AML-193 (cell line): ENCODE results near the gene ANAPC4.

Experiments used
- DNase-seq, 2 experiments: peaks; one replicate each; lab custom pipeline; 2025; lab: John Stamatoyannopoulos, UW

ANAPC4 gene

DNA sequence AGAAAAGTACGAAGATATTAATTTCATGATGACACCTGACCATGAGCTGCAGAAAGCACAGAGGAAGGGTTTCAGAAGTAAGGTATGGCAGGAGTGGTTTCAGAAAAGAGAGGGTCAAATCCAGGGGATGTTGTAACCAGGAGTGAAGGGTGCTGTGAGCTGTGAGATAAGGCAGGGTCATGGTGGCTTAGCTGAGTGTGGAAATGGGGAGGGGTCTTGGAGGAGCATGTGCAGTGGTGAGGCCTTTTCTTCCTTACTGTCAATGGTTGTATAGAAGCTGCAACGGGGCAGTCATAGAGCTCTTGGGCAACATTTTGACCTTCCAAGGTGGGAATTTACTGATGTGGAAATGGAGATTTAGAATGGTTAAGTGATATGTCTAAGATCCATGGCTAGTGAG is 2.5 kb downstream of the ANAPC4 start:
- no peak for DNase-seq

DNA sequence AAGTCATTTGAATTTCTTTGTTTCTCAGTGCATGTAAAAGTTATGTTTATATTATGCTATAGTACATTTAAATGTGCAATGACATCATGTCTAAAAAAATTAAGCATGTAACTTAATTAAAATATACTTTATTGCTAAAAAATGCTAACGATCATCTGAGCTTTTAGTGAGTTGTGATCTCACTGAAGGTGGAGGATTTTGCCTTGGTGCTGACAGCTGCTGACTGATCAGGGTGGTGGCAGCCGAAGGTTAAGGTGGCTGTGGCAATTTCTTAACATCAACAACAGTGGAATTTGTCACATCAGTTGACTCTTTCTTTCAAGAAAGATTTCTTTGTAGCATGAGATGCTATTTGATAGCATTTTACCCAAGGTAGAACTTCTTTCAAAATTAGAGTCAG is 6.6 kb downstream of the ANAPC4 start:
- DNase-seq, result no peak

GRCh38 chr4:25386926-25387325 is 9.9 kb downstream of the ANAPC4 start:
- DNase-seq, result no peak

- DNase-seq, result no peak
Measured at GRCh38 chr4:25397305-25397704, 20.2 kb downstream of the ANAPC4 start.

DNA sequence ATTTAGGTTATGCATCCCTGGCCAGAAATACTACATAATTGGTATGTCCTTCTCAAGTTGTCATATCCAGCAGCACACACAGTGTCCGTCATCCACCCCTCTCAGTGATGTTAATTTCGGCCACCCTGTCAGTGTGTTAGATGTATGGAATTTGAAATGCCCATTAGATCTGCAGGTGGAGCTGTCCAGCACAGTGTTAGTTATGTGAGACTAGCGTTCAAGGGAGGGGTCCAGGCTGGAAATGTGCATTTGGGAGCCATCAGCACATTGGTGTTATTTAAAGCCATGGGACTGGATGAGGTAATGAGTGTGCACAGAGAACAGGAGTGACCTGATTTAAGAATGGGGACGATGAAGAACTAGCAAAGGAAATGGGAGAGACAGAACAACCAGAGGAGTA is 22.4 kb downstream of the ANAPC4 start:
- no peak for DNase-seq

DNA sequence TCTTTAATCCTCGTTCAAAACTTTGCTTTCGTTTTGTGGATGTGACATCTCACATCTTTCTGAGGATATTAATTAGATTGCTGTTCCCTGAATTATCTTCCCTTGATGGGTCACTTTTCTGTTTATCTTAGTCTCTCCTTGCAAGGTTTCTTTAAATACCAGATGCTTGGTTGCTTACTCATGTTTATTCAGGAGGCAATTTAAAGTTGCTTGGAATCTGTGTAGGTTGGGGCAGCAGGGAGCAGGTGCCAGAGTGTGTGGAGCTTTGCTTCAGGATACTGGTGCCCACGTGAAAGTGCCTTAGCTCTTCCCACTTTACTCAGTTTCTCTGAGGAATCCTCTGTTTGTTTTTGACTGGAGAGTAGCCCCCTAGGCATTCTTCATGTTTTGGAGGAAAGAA is 24.0 kb downstream of the ANAPC4 start:
- DNase-seq, result no peak

GRCh38 chr4:25402521-25402920 is 25.5 kb downstream of the ANAPC4 start:
- no peak for DNase-seq

DNA sequence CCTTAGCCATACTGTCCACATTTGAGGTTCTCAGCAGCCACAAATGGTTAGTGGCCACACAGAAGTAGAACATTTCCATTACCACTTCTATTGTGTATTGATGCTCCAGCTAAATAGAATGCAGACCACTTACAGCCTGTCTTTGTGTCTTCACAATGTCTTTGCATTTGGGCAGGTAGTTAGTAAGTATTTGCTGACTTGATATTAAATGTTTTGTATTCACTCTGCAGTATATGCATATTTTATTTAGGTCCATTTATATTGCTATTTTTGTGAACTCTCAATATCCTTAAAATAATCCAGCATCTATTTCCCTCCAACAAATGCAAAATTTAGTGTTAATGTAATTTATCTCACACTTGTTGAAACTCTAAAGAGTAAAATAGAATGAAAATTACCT is 26.6 kb downstream of the ANAPC4 start:
- DNase-seq, result no peak

- DNase-seq, result no peak
Measured at GRCh38 chr4:25405453-25405852, 28.4 kb downstream of the ANAPC4 start.

- DNase-seq, result no peak
Measured at GRCh38 chr4:25406081-25406692, 29.1 kb downstream of the ANAPC4 start.

DNA sequence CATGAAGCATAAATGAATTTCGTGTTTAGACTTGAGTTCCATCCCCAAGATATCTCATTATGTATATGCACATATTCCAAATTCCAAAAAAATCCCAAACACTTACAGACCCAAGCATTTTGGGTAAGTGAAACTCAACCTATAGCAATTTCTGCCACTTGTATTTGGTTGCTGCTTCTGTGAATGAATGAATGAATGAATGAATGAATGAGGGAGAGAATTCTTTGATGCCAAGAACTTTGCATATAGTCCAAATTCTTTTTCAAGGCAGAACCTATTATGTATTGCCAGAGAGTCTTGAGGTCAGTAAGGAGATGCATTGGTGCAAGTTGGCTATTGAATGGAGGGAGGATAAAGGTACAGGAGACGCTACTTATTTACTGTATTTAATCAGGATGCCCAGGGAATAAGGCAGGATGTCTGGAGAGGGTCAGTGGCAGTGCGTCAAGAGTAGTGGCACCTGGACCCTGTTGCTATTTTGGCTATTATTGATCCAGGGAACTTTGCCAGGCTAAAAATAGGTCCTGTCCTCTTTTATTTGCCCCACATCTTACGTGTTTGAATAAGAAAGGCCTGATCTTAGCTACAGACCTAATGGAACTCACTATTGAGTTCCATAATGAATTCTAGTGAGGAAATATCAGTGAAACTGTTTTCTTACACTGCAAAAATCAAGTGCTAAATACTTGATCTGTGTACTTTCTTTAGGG is 33.9 kb downstream of the ANAPC4 start:
- DNase-seq, result no peak

GRCh38 chr4:25413261-25413660 is 36.2 kb downstream of the ANAPC4 start:
- DNase-seq, result no peak

DNA sequence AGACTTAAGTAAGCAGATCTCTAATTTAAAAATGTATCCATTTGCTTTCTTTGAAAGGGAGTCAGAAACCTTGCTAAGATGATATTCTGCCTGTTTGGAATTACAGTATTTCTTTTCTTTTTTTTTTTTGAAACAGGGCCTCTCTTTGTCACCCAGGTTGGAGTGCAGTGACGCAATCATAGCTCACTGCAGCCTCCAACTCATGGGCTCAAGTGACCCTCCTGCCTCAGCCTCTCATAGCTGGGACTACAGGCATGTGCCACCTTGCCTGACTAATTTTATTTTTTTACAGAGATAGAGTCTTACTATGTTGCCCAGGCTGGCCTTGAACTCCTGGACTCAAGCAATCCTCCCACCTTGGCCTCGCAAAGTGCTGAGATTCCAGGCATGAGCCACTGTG is 40.0 kb downstream of the ANAPC4 start:
- no peak for DNase-seq

DNA sequence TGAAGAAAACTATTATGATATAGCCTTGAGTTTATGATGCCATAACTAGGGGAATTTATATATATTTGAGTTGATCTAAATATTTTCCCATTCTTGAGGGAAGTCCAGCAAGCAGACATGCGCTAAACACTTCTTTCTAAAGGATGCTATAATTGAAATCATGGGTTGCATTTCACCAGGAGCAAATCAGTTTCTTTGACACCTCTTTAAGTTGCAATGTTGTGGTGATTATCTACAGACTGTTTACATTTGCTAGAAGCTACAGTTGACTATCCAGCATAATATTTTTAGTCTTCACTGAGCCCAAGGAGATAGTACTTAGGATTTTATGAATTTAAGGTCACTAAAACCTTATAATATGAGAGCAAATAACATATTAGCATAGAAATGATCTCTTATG is 43.9 kb downstream of the ANAPC4 start:
- DNase-seq, result no peak

- no peak for DNase-seq
Measured at GRCh38 chr4:25421816-25422525, 44.9 kb downstream of the ANAPC4 start.

GRCh38 chr4:25423548-25423947 is 46.5 kb downstream of the ANAPC4 start:
- no peak for DNase-seq

- DNase-seq, result no peak
Measured at GRCh38 chr4:25424539-25425228, 47.6 kb downstream of the ANAPC4 start.

DNA sequence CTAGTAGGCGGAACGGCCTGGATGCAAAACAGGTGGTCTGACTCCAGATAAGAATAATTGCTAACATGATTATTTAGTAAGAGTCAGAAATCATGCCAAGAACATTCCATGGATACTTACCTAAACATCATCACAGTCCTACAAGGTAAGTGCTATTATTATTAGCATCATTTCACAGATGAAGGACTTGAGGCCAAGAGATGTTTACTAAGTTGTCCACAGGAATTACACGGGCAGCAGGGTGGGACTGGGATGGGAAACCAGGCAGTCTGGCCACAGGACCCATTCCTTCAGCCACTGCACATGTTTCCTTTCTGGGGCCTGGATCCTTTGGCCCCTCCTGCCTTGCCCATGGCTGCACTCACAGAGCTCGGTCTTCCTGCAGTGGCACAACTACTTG is 48.3 kb downstream of the ANAPC4 start:
- no peak for DNase-seq

- DNase-seq, result no peak
Measured at GRCh38 chr4:25427871-25428270, 50.8 kb downstream of the ANAPC4 start.

GRCh38 chr4:25430630-25431029 is 53.6 kb downstream of the ANAPC4 start:
- DNase-seq, result no peak

GRCh38 chr4:25433966-25434827 is 57.1 kb downstream of the ANAPC4 start:
- no peak for DNase-seq

GRCh38 chr4:25437926-25438325 is 60.9 kb downstream of the ANAPC4 start:
- no peak for DNase-seq
